Stimulated activated CD4-positive, alpha-beta T cell treated with anti-CD3 and anti-CD28 coated beads, Interleukin-12 subunit alpha, Interleukin-12 subunit beta, amount 100 ng/mL, for 24 hours (primary cell): ENCODE results near the gene ZNHIT1.
"Not testable (repeated sequence)": the region's sequence is repeated elsewhere in the genome, so short reads cannot be mapped to it uniquely, and the experiment has no call there.

Source experiments
- DNase-seq, 2 experiments: peaks; one replicate each; pipeline ENCODE4 v3.0.0-alpha.2; 2020; ENCODE audit warnings: low read depth in 2 of 2

ZNHIT1 gene

GRCh38 chr7:101241443-101242349 is 23.7 kb downstream of the ZNHIT1 start:
- DNase-seq: no peak

GRCh38 chr7:101243646-101244374 is 25.8 kb downstream of the ZNHIT1 start:
- DNase-seq: no peak

GRCh38 chr7:101244375-101245146 is 26.6 kb downstream of the ZNHIT1 start, which contains the start of gene FIS1:
Gene FIS1 (minus strand): TSS chr7:101245081. CDS start chr7:101245004, 77 bp downstream.
- DNase-seq: peak; percentile 90 to 92

GRCh38 chr7:101245147-101245668 is 27.2 kb downstream of the ZNHIT1 start:
- no peak for DNase-seq

GRCh38 chr7:101248276-101248675 is 30.3 kb downstream of the ZNHIT1 start:
- DNase-seq: no peak

- DNase-seq: no peak
Observed at GRCh38 chr7:101250324-101250723, 32.4 kb downstream of the ZNHIT1 start.

GRCh38 chr7:101251871-101252659 is 34.1 kb downstream of the ZNHIT1 start:
- peak; percentile 97 to 99 for DNase-seq

- DNase-seq: not testable (repeated sequence)
Observed at GRCh38 chr7:101253199-101253598, 35.2 kb downstream of the ZNHIT1 start.

GRCh38 chr7:101255796-101256195 is 37.8 kb downstream of the ZNHIT1 start:
- no peak for DNase-seq

- no peak for DNase-seq
Observed at GRCh38 chr7:101258243-101258731, 40.3 kb downstream of the ZNHIT1 start.

GRCh38 chr7:101264102-101264706 is 46.2 kb downstream of the ZNHIT1 start:
- not testable (repeated sequence) for DNase-seq

GRCh38 chr7:101265622-101266516 is 47.9 kb downstream of the ZNHIT1 start:
- no peak for DNase-seq

- no peak for DNase-seq
Observed at GRCh38 chr7:101269664-101270063, 51.7 kb downstream of the ZNHIT1 start.

GRCh38 chr7:101271021-101271420 is 53.1 kb downstream of the ZNHIT1 start:
- DNase-seq: no peak

GRCh38 chr7:101273206-101273605 is 55.2 kb downstream of the ZNHIT1 start:
- DNase-seq: no peak
